ENCODE data around the gene CENPN.

Gene CENPN

DNA sequence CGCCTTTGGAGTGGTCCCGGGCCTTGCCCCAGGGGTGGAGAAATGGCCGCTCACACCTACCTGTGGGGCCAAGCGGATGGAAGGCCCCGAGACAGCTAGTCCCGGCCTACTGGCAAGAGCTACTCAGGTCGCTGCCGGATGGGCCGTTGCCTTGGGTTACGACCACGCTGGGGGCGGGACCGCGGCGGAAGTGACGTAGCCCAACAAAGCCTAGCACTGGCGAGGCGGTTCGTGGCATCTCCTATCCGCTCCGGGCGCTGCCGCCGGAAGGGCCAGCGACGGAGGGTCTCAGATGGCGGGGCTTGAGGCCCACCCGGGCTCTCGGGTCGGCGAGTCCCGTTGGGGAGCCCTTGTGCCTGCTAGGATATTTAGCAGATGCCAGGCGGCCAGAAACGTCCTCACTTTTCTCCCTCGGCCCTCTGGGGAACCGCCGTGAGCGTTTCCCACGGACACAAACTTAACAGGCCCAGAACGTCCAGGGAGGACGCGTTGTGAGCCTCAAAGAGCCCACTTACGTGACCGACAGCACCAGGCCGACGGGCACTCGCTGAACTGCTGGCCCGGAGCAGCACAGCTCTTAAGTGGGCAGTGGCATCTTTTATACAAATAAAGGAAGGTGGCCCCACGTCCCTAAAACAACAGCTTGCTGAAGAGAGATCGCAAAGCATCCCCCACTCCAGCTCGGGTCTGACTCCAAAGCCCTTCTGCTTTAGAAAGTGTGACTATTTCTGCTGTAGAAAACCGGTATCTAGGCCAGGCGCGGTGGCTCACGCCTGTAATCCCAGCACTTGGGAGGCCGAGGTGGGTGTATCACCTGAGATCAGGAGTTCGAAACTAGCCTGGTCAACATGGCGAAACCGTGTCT, 70.3 kb downstream of the CENPN start, which contains the start of gene C16orf46:
Gene C16orf46, minus strand, starts transcription at position 163 of the 865 bp plus-strand sequence. CDS start 13,283 bp downstream, outside the sequence.
- peak; percentile 95 for DNase-seq (ENCODE audit: low read depth in 2 of 2)

DNA sequence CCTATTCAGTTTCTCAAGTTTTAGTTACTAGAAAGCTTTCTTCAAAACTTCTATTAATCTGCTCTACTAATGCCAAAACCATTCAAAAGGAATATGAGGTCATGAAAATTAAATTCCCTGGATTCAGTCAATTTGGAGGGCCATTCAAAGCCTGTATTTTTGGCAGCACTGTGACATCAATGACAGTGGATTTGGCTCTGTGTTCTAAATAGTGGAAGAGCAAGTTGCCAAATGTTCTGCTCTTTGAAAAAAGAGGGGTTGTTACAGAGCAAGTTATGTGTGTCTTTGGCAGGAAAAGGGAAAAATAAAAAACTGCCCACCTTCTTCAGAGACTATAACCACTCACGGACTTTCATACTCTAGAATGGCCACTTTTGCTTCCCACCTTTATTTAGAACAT, 73.2 kb downstream of the CENPN start:
- no peak for DNase-seq (ENCODE audit: low read depth in 2 of 2)

- no peak for DNase-seq (ENCODE audit: low read depth in 2 of 2)
Measured at GRCh38 chr16:81081014-81081413, 74.0 kb downstream of the CENPN start.
